ELF-1 (cell line): ENCODE results near the gene NUP93.
A peak's percentile ranks its signal among the peaks of the same experiment; 100 is the strongest.

ENCODE experiments used
- DNase-seq: peaks from one replicate; pipeline ENCODE4 v3.0.0-alpha.2; 2016; ENCODE audit warnings: low read depth, low spot score

NUP93 gene

DNA sequence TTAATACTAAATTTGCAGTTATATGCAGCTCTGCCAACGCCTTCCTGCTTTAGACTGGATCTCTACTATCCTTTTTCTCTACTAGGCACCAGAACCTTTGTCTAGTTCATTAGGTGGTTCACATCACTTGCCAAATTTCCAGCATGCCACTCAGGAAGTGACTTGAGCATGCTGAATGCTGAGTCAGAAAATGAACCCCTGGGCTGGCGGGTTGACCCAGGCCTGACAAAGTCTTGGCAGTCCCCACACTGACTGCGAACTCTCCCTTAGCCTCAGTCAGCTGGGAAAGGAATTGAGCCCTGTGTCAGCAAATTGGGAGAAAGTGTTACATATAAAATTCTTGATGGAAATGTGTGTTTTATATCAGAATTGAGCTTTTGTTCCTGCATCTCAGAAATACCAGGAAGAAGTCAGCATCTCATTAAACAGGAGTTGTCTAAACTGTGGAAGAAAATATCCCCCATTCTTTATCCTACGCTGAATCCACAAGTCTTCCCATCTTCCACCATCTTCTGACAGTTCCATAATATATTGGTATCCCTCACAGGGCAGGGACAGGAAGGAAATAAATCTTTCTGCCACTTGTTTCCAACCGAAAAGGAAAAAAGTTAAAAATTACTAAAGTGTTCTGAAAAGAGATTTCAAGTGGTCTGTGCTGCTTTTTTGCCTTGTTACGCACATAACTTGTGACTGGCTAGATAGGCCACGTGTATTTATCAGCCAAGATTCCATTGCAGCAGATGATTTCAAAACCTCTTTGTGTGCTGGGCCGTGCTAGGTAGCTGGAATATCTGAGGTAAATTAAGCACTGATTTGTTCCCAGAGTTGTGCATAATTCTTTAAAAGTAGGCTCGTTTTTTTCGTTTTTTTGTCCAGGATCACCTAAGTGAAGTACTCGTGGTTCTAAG lies 118.4 kb downstream of the NUP93 start:
- no peak for DNase-seq

DNA sequence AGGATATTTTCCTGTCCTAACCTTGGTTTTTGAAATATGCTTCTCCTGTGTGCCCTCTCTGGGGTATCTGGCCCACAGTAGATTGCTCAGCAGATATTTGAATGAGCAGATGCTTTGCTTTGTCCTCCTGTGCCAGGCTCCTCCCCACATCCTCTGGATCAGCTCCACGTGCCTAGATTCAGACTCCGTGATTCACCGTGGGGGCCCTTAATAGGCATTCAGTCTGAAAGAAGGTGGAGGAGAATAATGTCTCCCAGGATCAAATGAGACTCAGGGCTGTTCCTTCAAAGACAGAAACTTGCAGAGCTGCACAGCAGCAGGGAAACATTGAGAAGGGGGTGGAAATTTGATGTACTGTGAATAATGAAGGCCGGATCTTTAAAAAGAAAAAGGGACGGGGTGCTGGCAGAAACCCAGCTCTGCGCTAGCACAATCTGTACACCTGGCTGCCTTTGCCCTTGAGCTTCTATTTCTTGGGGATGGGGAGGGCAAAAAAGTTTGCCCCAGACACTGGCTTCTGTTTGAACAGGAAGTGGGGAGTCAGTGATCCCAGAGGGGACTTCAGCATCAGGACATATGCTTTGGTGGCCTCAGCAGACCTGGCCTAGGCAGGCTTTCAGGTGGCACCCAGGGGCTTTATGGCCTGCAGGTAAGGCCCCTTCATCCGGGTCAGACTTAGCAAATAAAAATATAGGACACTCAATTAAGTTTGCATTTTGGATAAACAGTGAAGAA lies 119.2 kb downstream of the NUP93 start:
- DNase-seq, result no peak

DNA sequence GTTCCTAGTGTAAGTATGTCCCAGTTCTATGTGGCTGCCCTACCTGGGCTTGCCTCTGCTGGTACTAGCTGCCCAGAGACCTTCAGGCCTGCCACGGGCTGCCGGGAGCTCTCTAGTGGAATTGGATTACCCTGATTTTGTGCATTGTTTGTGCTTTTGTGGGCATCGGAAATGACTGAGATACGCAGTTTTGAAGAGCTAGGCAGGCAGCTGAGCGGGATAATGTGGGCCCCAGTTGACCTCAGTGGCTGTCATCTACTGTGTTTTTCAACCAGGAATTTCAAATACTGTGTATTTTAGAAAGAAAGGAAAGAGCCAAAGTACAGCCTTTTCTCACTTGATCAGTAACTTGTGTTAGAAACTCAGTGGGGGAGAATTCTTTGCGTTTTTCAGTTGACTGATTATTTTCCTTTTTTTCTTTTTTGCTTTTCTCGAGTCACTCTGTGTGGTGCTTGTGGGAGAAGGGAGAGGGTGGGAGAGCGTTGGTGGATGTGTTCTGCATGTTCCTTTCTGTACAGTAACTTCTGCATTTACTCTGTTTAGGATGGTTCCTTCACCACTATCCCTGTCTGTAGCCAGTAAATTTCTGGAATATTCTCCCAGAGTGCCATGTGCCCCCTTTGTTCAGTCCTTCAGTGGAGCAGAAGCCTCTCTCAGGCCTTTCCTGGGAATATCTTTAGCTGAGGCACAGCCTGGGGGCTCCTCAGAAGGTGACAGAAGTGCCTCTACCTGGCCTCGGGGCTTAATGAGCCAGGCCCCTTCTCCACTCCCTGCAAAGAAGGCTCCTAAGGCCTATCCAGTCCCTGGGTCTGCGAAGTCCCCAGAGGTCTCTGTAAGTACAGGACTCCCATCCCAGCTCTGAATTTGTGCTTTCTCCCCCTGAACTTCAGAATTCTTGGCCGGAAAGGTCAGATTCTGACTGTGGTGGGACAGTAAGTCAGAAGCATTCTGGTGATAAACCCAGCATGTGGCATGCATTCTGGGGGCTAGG lies 120.1 kb downstream of the NUP93 start:
- no peak for DNase-seq

DNA sequence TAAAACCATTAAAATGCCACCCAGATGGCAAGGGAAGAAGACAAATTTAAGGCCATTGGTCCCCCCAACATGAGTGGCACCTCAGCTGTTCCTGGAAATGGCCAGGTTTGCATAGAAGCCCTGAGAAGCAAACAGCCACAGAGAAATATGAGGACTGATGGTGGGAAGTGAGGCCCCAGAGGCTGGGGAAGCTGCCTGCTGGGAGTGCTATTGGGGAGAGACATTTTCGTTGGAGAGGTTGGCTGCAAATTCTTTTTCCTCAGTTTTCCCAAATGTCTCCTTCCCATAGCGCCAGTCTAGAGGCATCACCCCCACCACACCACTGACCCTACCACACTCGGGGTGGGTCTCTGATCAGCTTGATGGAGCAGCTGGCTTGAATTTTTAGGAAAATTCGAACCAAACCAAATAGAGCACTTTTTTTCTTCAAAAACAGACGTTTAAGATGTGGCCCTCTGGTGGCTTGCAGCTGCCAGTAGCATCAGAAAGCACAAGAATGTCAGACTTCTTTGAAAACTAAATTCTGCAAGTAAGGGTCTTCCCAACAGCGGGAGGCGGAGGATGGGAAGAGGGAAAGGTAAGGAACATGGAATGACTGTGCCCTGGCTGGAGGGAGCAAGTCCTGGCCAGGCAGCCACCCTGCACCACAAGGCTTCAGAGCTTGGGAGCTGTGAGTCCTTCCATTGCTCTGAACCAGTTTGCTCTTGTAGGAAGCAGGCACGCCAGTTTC lies 121.9 kb downstream of the NUP93 start:
- DNase-seq, result peak; percentile 54

DNA sequence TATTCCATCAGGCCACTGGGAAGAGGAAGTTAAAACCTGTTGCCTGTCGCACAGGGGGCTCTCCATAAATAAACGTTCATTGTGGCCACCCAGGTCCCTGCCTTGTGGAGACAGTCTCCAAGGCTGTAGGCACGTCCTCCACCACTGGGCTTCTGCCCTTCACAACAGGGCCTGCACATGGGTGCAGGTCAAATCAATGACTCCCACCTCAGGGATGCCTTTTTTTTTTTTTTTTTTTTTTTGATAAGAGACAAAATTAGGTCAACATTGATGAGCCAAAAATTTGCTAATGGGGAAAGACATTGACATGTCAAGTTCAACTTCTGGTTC lies 122.4 kb downstream of the NUP93 start:
- DNase-seq, result no peak

DNA sequence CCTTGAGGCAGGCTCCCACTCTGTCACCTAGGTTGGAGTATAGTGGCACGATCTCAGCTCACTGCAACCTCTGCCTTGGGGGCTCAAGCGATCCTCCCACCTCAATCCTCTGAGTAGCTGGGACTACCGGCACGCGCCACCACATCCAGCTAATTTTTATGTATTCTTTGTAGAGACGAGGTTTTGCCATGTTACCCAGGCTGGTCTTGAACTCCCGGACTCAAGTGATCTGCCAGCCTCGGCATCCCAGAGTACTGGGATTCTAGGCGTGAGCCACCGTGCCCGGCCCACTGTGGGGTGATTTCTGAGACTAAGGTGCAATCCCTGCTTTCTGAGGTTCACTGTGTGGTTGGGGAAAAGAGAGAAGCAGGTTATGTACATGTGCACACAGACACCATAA lies 123.0 kb downstream of the NUP93 start:
- DNase-seq, result no peak

DNA sequence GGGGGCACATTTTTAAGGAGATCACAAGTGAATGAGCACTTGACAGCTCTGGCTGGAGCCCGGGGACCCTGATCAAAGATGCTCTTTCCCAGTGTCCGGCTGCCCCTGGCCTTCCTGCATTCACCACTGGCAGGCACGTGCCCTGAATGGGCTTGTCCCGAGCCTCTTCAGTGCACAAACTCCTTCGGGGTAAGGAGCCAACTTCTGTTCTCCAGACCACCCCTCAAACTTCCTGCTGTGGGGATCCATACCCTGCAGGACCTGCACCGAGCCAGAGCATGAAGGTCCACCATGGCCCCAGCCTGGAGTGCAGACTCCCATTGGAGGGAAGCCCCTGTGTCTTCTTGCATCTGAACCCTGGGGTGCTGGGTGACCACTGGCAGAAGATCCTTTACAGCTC lies 125.3 kb downstream of the NUP93 start:
- DNase-seq, result no peak

DNA sequence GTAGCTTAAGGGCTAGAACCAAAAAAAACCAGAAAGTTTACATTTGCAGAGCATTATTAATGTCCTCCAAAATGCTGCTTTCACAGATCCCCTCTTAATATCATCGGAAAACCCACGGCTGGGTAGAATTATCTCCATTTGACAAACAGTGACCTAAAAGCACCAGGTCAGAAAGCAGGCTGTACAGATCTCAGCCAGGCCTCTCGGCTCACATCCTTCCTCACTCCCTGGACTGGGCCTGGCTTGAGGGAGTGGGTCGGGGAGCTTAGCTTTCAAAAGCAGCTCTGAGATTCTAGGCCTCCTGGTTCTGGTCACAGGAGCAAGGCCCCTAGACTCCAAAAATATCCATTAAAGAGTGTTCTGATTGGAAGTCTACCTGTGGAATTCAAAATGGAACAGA lies 126.0 kb downstream of the NUP93 start:
- DNase-seq, result no peak

DNA sequence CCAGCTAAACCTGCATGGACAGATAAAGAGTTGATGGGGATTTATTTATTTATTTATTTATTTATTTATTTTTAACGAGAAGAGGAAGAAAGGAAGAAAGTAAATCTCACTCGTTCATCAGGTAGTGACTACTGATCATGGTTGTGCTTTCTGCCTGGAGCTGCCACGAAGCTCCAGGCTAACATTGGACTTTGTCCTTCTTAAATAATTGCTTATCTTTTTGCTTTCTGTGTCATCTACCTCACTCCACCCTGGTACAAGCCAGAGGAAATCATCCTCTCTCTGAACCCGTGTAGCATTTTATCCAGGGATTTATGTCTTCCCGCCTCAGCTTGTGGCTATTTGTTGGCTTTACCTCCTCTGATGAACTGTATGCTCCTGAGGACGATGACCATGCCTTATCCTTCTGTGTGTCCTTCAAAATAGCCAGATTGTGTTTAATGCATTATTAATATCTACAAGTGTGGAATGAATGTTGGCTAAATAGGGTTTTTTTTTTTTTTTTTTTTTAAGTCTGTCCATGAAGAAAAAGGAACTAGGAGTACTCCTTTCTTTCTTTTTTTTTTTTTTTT lies 127.0 kb downstream of the NUP93 start:
- no peak for DNase-seq

DNA sequence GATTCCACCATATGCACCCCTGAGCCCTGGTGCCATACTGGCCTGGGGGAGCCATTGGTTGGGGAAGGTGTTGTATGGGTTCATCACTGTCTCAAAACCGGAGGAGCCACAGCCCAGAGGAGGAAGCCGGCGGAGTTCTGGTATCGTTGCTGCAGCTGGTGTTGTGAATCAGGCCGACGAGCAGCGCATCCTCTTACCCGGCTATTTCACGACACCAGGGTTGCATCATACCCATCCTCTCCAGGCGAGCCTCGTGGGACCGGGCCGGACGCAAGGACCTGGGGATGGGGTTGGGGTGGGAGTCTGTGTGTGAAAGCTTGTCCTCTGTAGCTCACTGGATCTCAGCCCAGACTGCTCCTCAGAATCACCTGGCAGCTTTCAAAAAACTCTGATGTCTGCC lies 128.4 kb downstream of the NUP93 start:
- DNase-seq, result no peak

DNA sequence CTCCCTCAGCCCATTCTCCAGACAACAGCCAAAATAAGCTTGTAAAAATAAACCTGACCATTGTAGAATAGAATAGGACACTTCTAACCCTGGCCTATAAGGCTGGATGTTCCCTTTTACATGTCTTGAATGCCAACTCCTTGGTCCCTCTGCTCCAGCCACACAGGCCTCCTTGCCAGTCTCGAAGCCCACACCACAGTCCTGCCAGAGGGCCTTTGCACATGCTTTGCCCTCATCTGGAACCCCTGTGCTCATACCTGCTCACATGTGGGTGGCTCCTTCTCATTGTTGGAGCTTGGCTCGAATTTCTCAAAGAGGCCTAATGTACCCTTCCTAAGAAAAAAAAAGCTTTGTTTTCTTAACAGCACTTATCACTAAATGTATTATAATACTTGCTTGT lies 129.7 kb downstream of the NUP93 start:
- DNase-seq, result no peak

DNA sequence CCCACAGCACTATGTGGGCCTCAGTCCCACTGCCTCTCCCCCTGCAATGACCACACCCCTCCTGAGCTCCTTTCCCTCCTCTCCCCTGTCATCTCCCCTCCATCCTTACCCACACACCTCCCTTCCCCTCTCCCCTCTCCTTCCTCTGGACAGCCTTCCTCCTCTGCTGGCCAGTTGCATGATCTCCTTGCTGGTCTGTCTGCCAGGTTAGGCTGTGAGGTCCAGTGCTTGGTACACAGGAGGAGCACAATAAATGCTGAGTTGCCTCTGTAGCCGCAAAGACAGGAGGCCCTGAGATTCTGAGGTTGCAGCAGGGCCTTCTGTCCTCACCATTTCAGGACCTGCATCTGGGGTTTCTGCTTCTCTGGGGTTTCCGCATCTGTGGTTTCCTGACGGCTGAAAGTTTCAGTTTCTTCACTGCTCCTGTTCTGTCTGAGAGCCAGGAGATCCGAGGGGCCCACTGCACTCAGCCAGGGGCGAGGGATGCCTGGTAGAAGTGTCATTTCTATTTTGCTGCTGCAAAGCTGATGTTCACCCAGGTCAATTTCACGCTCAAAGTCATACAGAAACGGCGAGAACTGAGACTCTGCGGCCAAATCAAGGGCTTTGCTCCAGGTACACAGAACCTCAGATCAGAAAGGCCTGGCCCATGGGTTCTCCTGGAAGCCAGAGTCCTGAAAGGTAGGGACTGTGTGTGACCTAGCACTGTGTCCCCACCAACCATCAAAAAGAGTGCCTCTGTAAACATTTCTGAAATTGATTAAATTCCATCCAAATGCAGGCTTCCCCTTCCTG lies 130.5 kb downstream of the NUP93 start:
- peak; percentile 20 for DNase-seq

DNA sequence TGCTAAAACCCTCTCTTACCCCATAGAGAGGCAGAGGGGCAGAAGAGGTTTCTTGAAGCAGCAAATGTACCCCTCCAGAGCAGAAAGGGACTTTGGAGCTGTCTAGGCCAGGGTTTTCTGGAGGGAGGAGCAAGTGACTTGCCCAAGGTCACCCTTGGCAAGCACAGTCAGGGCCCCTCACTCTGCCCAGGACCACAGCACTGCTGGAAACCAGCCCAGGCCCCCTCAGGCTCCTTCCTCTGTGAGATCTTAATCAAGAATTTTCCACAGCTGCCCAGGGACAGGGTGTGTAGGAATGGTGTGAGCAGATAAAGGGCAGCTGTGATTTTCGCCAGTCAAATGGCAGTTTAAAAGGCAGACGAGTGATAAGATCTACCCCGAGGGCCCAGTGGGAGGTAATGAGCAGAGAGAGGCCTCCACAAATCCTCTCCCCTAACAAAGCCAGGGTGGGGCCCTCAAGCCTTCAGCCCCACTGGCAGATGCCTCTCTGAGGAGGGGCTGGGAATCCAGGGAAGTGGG lies 131.2 kb downstream of the NUP93 start:
- peak; percentile 96 for DNase-seq

DNA sequence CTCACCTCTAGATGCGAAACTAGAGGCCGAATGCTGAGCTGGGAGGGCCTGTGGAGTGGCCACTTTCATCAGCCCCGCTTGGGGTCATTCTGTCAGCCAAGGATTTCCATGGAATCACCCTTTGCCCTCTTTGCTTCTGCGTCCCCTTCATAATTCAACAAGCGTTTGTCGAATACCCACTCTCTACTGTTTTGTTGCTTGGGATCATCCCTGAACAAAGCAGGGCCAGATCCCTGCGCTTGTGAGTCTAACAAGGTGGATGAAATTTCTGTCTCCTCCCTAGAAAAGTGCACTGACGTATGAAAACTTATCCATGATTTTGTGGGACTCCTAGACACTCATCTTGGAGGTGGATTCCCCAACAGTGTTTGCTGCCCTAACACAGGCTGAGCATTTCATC lies 131.8 kb downstream of the NUP93 start:
- no peak for DNase-seq

DNA sequence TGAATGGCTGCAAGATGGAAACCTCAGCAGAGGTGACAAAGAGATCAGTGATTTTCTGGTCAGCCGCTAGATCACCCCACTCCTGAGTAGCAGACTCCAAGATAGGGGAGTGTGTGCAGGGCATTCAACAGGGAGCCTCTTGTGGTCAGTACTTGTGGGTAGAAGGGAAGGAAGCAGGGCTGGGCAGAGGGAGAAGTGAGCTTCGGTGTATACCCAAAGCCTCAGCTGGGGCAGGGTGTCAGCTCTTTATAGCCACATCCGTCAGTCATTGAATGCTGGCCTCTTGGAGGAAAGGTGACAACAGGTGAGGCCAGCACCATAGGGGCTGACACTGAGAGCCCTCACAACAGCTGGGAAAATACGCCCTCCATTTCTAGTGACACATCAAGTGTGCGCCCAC lies 132.8 kb downstream of the NUP93 start:
- no peak for DNase-seq

DNA sequence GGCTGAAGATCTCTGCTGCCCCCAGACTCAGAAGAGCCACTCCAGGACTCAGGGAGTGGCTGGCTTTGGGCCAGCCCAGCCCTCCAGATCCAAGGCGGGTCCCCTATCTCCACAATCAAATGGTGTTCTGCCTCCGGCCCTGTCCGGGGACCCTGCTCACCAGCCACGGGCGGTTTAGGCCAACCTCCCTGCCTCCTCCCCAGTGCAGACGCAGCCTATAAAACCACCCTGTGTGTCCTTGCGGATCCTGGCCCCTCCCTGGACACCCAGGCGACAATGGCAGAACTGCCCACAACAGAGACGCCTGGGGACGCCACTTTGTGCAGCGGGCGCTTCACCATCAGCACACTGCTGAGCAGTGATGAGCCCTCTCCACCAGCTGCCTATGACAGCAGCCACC lies 135.0 kb downstream of the NUP93 start, which contains the start of gene SLC12A3:
Gene SLC12A3, plus strand, starts transcription at position 248 of the 400 bp plus-strand sequence. Its CDS starts 29 bp downstream, at position 277.
- DNase-seq, result peak; percentile 62

DNA sequence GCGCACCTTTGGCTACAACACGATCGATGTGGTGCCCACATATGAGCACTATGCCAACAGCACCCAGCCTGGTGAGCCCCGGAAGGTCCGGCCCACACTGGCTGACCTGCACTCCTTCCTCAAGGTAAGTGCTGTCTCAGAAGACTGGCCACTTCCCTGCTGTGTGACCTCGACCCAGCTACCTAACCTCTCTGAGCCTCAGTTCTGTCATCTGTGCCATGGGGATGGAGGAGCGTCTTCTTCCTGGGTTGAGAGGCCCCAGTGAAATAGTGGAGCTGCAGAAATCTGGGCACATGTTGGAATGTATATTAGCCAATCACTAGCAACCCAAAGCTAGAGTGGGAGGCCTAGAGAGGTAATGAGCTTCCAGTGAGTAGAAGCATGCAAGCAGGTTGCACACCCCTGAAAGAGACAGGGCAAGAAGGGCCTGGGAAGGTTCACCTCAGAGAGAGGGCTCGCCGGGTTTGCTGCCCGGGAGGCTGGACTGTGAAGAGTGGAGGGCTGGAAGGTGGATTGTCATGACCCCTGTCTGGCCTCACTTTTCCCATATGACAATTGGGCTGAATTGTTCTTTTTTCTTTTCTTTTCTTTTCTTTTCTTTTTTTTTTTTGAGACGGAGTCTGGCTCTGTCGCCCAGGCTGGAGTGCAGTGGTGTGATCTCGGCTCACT lies 135.6 kb downstream of the NUP93 start:
- no peak for DNase-seq

DNA sequence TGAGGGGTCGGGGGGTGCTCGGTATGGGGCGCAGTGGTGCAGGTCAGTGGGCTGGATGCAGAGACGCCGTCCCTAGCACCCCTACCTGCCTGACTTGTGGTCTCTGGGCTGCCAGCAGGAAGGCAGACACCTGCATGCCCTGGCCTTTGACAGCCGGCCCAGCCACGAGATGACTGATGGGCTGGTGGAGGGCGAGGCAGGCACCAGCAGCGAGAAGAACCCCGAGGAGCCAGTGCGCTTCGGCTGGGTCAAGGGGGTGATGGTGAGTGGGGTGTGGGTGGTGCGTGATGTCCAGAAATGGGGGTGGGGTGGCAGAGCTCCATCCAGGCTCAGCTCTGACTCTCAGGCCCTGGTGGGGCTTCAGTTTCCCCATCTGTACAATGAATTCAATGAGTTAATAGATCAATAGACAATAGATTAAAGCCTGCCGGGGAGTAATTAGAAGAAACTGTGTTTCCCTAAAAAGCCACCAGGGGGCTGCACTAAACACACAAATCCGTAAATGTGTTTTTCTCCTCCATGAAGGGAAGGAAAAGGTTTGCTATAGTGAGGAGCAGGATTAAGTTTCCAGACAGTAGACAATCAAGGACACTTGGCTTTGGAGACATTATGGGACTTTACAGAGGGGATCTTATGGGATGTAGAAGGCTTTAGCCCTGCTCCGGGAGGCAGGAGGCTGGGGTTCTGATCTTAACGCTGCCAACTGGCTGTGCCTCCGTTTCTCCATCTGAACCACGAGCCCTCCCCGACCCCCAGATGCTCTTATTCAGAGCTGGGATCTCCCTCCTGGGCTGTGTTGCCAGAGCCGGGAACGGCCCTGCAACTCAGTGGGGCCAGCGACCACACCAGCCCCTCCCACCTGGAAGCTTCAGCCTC lies 137.3 kb downstream of the NUP93 start:
- DNase-seq, result peak; percentile 54
